H9 (cell line): ENCODE data around the gene MMP25. TPM values are rescaled to one million over a fixed set of nuclear protein-coding genes. Genes with fewer than 3 reads are reported as not detected.
A peak's percentile ranks its signal among the peaks of the same experiment; 100 is the strongest.

Experiments used
- DNase-seq: peaks from one replicate; pipeline ENCODE4 v3.0.0-alpha.2; 2017
- H2AFZ ChIP-seq: one replicate; pipeline ENCODE4 v1.6.1; 2013; ENCODE audit warnings: mild to moderate bottlenecking, low read length, control low read depth, moderate library complexity
- H2AK5ac ChIP-seq: 2 replicates; pipeline ENCODE4 v1.6.1; 2013; ENCODE audit warnings: low read length, control low read depth, mixed read lengths; ENCODE audit not compliant: insufficient read length
- H2BK120ac ChIP-seq: one replicate; pipeline ENCODE4 v1.6.1; 2013; ENCODE audit warnings: low read depth, mild to moderate bottlenecking, low read length, control low read depth, inconsistent platforms; ENCODE audit not compliant: poor library complexity, severe bottlenecking
- H2BK12ac ChIP-seq: 2 replicates; pipeline ENCODE4 v1.6.1; 2013; ENCODE audit warnings: low read length, control low read depth, mixed read lengths, low read depth; ENCODE audit not compliant: insufficient read length
- H2BK15ac ChIP-seq: 2 replicates; pipeline ENCODE4 v1.6.1; 2013; ENCODE audit warnings: low read depth, low read length, control low read depth
- H2BK20ac ChIP-seq: one replicate; pipeline ENCODE4 v1.6.1; 2013; ENCODE audit warnings: low read depth, mild to moderate bottlenecking, low read length, control low read depth, inconsistent platforms; ENCODE audit not compliant: poor library complexity, severe bottlenecking
- H2BK5ac ChIP-seq: 2 replicates; pipeline ENCODE4 v1.6.1; 2013; ENCODE audit warnings: low read length, control low read depth, mixed read lengths; ENCODE audit not compliant: insufficient read length
- H3K14ac ChIP-seq: 2 replicates; pipeline ENCODE4 v1.6.1; 2013; ENCODE audit warnings: low read length, control low read depth; ENCODE audit not compliant: insufficient read depth
- H3K18ac ChIP-seq: 2 replicates; pipeline ENCODE4 v1.6.1; 2013; ENCODE audit warnings: low read depth, mild to moderate bottlenecking, mixed read lengths, low read length, control low read depth; ENCODE audit not compliant: insufficient read length
- H3K23ac ChIP-seq: 2 replicates; pipeline ENCODE4 v1.6.1; 2013; ENCODE audit warnings: low read length, control low read depth, mixed read lengths, low read depth; ENCODE audit not compliant: insufficient read length
- H3K23me2 ChIP-seq: 2 replicates; pipeline ENCODE4 v1.6.1; 2013; ENCODE audit warnings: low read depth, mild to moderate bottlenecking, mixed read lengths, low read length, control low read depth; ENCODE audit not compliant: insufficient read length, poor library complexity, severe bottlenecking
- H3K27ac ChIP-seq: 2 replicates; pipeline ENCODE4 v1.5.1; 2013; ENCODE audit warnings: low read length, control low read depth, mixed read lengths, low read depth; ENCODE audit not compliant: insufficient read length
- H3K27me3 ChIP-seq: 2 replicates; pipeline ENCODE4 v1.6.1; 2013; ENCODE audit warnings: low read length, control low read depth, inconsistent platforms; ENCODE audit not compliant: insufficient read depth
- H3K4ac ChIP-seq: 2 replicates; pipeline ENCODE4 v1.6.1; 2013; ENCODE audit warnings: low read depth, mild to moderate bottlenecking, control low read depth, inconsistent platforms, low read length, moderate library complexity
- H3K4me1 ChIP-seq: 2 replicates; pipeline ENCODE4 v1.6.1; 2013; ENCODE audit warnings: low read length, control low read depth, inconsistent platforms; ENCODE audit not compliant: insufficient read depth
- H3K4me2 ChIP-seq: 2 replicates; pipeline ENCODE4 v1.6.1; 2013; ENCODE audit warnings: low read length, control low read depth, mixed read lengths; ENCODE audit not compliant: insufficient read length, insufficient read depth
- H3K56ac ChIP-seq: 2 replicates; pipeline ENCODE4 v1.6.1; 2013; ENCODE audit warnings: low read depth, mild to moderate bottlenecking, mixed read lengths, low read length, control low read depth; ENCODE audit not compliant: insufficient read length
- H3K79me1 ChIP-seq: 2 replicates; pipeline ENCODE4 v1.6.1; 2013; ENCODE audit warnings: low read depth, mild to moderate bottlenecking, moderate library complexity, low read length, control low read depth, inconsistent platforms; ENCODE audit not compliant: insufficient read depth, poor library complexity, severe bottlenecking
- H3K79me2 ChIP-seq: 2 replicates; pipeline ENCODE4 v1.6.1; 2013; ENCODE audit warnings: low read length, control low read depth, inconsistent platforms; ENCODE audit not compliant: insufficient read depth
- H3K9ac ChIP-seq: 2 replicates; pipeline ENCODE4 v1.6.1; 2013; ENCODE audit warnings: low read length, control low read depth, mixed read lengths; ENCODE audit not compliant: insufficient read length; ENCODE audit errors: extremely low read depth
- H3K9me3 ChIP-seq: one replicate; pipeline ENCODE4 v1.6.1; 2013; ENCODE audit warnings: low read depth, low read length, inconsistent platforms; ENCODE audit not compliant: control insufficient read depth
- H3T11ph ChIP-seq: one replicate; pipeline ENCODE4 v1.6.1; 2013; ENCODE audit warnings: mild to moderate bottlenecking, low read length, control low read depth, inconsistent platforms
- H4K20me1 ChIP-seq: one replicate; pipeline ENCODE4 v1.6.1; 2013; ENCODE audit not compliant: control insufficient read depth, insufficient read length, insufficient read depth
- H4K5ac ChIP-seq: 2 replicates; pipeline ENCODE4 v1.6.1; 2013; ENCODE audit warnings: low read depth, mild to moderate bottlenecking, mixed read lengths, low read length, control low read depth; ENCODE audit not compliant: insufficient read length
- H4K8ac ChIP-seq: replicated peaks from 2 replicates; pipeline ENCODE4 v1.6.1; 2013; ENCODE audit warnings: low read length, control low read depth, mixed read lengths, low read depth; ENCODE audit not compliant: insufficient read length
- H4K91ac ChIP-seq: 2 replicates; pipeline ENCODE4 v1.6.1; 2013; ENCODE audit warnings: low read depth, mild to moderate bottlenecking, moderate library complexity, mixed read lengths, low read length, control low read depth; ENCODE audit not compliant: insufficient read length
- H3K27ac Mint-ChIP-seq, 3 experiments: 2 replicates in 2 of 3; 3 replicates in 1 of 3; pipeline ENCODE4 v1.8.0; 2020 to 2021; ENCODE audit warnings: mixed read lengths in 3 of 3, mild to moderate bottlenecking in 1 of 3, moderate library complexity in 1 of 3
- H3K27me3 Mint-ChIP-seq: 2 replicates; pipeline ENCODE4 v1.8.0; 2021; ENCODE audit warnings: low read depth, mild to moderate bottlenecking, moderate library complexity, mixed read lengths
- H3K36me3 Mint-ChIP-seq, 3 experiments: 2 replicates in 2 of 3; 3 replicates in 1 of 3; pipeline ENCODE4 v1.8.0; 2020 to 2021; ENCODE audit warnings: low read depth in 3 of 3, mixed read lengths in 3 of 3; ENCODE audit not compliant: insufficient read depth in 1 of 3
- H3K4me1 Mint-ChIP-seq, 2 experiments: 2 replicates each; pipeline ENCODE4 v1.8.0; 2020; ENCODE audit warnings: mixed read lengths in 2 of 2
- H3K4me3 Mint-ChIP-seq, 2 experiments: 2 replicates in 1 of 2; 3 replicates in 1 of 2; pipeline ENCODE4 v1.8.0; 2020 to 2021; ENCODE audit warnings: mild to moderate bottlenecking in 2 of 2, mixed read lengths in 2 of 2, moderate library complexity in 1 of 2
- H3K9me3 Mint-ChIP-seq, 2 experiments: 2 replicates in 1 of 2; 3 replicates in 1 of 2; pipeline ENCODE4 v1.8.0; 2020; ENCODE audit warnings: mild to moderate bottlenecking in 2 of 2, mixed read lengths in 2 of 2, moderate library complexity in 1 of 2
- WGBS: extraction: QIAGEN DNeasy Blood & Tissue Kit; methylation state at CpG from one replicate; pipeline ENCODE4 v1.1.7; 2013; ENCODE audit warnings: missing lambda C conversion rate, low lambda C conversion rate, mixed read lengths; ENCODE audit not compliant: insufficient read length; ENCODE audit errors: extremely low coverage; 5-methylcytosine and 5-hydroxymethylcytosine counted together
- total RNA-seq: library from RNA; stranded (reverse); gene quantifications from 2 replicates; pipeline ENCODE4 v1.2.1, GENCODE V29; 2021
- TF ChIP-seq, protein P1 (sequence below): fragments of 200-600 bp; sonication (generic); conservative IDR thresholded peaks from 3 replicates; pipeline ENCODE4 v1.8.0; 2021; ENCODE audit warnings: antibody characterized with exemption, mild to moderate bottlenecking

The MMP25 gene
- total RNA-seq, 1 experiment from 2014 or later = 13.5 TPM

DNA sequence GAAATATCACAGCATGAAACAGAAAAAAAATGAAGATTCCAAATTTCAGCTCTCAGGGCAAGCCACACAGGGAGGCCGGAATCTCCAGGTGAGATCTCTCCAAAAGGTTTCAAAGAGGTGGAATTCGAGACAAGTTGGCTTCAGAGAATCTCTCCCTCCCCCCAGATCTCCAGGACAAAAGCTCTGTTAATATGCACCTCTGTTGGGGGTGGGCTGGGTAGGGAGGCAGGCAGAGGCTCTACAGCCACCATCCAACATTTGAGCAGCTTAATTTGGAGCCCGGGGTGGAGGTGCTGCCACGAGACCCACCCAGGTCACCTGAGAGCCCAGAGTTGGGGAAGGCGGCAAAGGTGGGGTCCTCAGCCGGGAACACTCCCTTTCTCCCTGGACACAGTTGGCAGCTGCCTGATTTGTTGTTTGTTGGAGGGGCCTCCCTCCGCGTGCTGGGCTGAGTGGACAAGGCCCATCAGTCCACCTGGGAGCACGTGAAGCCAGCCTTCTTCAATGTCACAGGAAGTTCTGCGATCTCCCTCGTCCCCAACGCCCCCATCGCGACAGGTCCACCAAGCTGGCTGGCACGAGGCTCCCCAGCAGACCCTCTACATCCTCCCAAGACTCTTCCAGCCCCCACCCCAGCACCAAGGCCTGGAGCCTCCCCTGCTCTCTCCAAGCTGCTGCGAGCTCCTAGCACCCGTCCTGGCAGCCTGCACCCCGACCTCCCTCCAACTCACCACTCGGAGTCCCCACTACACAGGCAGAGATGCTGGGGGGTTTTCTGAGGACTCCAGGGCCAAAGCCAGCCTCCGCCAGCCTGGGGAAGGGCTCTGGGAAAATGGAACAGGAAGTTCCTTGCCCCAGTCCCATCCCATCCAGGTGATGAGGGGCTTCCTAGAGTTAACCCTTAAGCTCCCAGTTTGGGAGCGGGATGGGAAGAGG, 52.4 kb downstream of the MMP25 start, which contains the start of gene ZSCAN10:
ZSCAN10 (minus strand) TSS at position 836 of the 936 bp plus-strand sequence. CDS start 6,357 bp downstream, outside the sequence.
- peak within 1 kb of the TSS; percentile 27; the same call in 1 of the 2 replicates for H2BK15ac ChIP-seq
- DNase-seq = peak; percentile 86
- H2AFZ ChIP-seq = no peak within 1 kb of the TSS
- TF ChIP-seq, protein P1, sequence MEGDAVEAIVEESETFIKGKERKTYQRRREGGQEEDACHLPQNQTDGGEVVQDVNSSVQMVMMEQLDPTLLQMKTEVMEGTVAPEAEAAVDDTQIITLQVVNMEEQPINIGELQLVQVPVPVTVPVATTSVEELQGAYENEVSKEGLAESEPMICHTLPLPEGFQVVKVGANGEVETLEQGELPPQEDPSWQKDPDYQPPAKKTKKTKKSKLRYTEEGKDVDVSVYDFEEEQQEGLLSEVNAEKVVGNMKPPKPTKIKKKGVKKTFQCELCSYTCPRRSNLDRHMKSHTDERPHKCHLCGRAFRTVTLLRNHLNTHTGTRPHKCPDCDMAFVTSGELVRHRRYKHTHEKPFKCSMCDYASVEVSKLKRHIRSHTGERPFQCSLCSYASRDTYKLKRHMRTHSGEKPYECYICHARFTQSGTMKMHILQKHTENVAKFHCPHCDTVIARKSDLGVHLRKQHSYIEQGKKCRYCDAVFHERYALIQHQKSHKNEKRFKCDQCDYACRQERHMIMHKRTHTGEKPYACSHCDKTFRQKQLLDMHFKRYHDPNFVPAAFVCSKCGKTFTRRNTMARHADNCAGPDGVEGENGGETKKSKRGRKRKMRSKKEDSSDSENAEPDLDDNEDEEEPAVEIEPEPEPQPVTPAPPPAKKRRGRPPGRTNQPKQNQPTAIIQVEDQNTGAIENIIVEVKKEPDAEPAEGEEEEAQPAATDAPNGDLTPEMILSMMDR = no peak
- H3K4me2 ChIP-seq = peak within 1 kb of the TSS; percentile 94
- H3K14ac ChIP-seq = peak within 1 kb of the TSS; percentile 91
- peak within 1 kb of the TSS; percentile 65 for H2BK120ac ChIP-seq
- WGBS = no CpG with 5 or more reads among the region's 21 CpGs
- H3K4me1 ChIP-seq = peaks cover 6% of the 10 kb centered on the region; the same call in 1 of the 2 replicates
- H3K56ac ChIP-seq = peak within 1 kb of the TSS; percentile 55
- H4K20me1 ChIP-seq = no peaks in the 10 kb centered on the region
- peak within 1 kb of the TSS; percentile 91 for H3K18ac ChIP-seq
- H2BK5ac ChIP-seq = peak within 1 kb of the TSS; percentile 85
- peak within 1 kb of the TSS; percentile 89 for H3K9ac ChIP-seq
- Mint-ChIP-seq H3K36me3 (peaks cover 16 to 43% (median 30%) of the 10 kb centered on the region in 3 experiments), H3K4me1 (peaks cover 50 to 55% of the 10 kb centered on the region in 2 experiments), H3K4me3 (peak within 1 kb of the TSS; percentile 98 to 100), H3K27me3 (no peaks in the 10 kb centered on the region; the same call in 1 of the 2 replicates), H3K9me3 (no peaks in the 10 kb centered on the region), H3K27ac (peak within 1 kb of the TSS; percentile 98 to 100 (median 99))
- no peak within 1 kb of the TSS for H2BK12ac ChIP-seq
- peak within 1 kb of the TSS; percentile 38 for H3T11ph ChIP-seq
- no peak within 1 kb of the TSS for H2BK20ac ChIP-seq
- peaks cover 26% of the 10 kb centered on the region for H3K23me2 ChIP-seq
- peak within 1 kb of the TSS; percentile 6; the same call in 1 of the 2 replicates for H3K4ac ChIP-seq
- H3K79me1 ChIP-seq = no peaks in the 10 kb centered on the region
- peak within 1 kb of the TSS; percentile 53 for H2AK5ac ChIP-seq
- H4K8ac ChIP-seq = no peak within 1 kb of the TSS
- peak within 1 kb of the TSS; percentile 65 for H4K91ac ChIP-seq
- no peaks in the 10 kb centered on the region for H3K27me3 ChIP-seq
- peak within 1 kb of the TSS; percentile 15 for H3K23ac ChIP-seq
- H3K9me3 ChIP-seq = no peaks in the 10 kb centered on the region
- H4K5ac ChIP-seq = peak within 1 kb of the TSS; percentile 58
- peak within 1 kb of the TSS; percentile 95 for H3K27ac ChIP-seq
- H3K79me2 ChIP-seq = peaks cover 15% of the 10 kb centered on the region; the same call in 1 of the 2 replicates
